Upper lobe of left lung (tissue), 6 donors: ENCODE measurements around the gene SPATA6. TPM values are rescaled to one million over a fixed set of nuclear protein-coding genes. Genes with fewer than 3 reads are reported as not detected.
"Not testable (repeated sequence)": the region's sequence is repeated elsewhere in the genome, so short reads cannot be mapped to it uniquely, and the experiment has no call there.

Experiments used
- ATAC-seq, 2 donors: fragments of 200-7000 bp; cut with Tn5 transposase; one replicate each; pipeline ENCODE4 v1.9.1; 2022; ENCODE audit warnings: mild to moderate bottlenecking in 2 of 2, moderate library complexity in 2 of 2; ENCODE audit not compliant: low FRiP score in 2 of 2
- DNase-seq, 2 donors: peaks; one replicate each; pipeline ENCODE4 v3.0.0-alpha.2; 2019 to 2020
- H3K27ac ChIP-seq, 4 donors: fragments of 200-600 bp; sonication (generic); one replicate each; pipeline ENCODE4 v1.5.1; 2016 to 2019
- H3K27me3 ChIP-seq, 4 donors: fragments of 200-600 bp; sonication (generic); one replicate each; pipeline ENCODE4 v1.5.1; 2017 to 2019
- H3K36me3 ChIP-seq, 4 donors: fragments of 200-600 bp; sonication (generic); one replicate each; pipeline ENCODE4 v1.5.1; 2016 to 2019
- H3K4me1 ChIP-seq, 4 donors: fragments of 200-600 bp; sonication (generic); one replicate each; pipeline ENCODE4 v1.5.1; 2018 to 2019
- H3K4me3 ChIP-seq, 4 donors: fragments of 200-600 bp; sonication (generic); one replicate each; pipeline ENCODE4 v1.5.1; 2017 to 2019; ENCODE audit warnings: mild to moderate bottlenecking in 2 of 4, moderate library complexity in 1 of 4
- H3K9me3 ChIP-seq, 4 donors: fragments of 200-600 bp; sonication (generic); one replicate each; pipeline ENCODE4 v1.5.1; 2018 to 2019
- CTCF ChIP-seq, 6 experiments: fragments of 450-650 bp in 4 of 6; fragments of 200-600 bp in 2 of 6; sonication (generic) in 2 of 6; IDR thresholded peaks; one replicate each; pipeline ENCODE4 v1.5.1; 2016 to 2019; ENCODE audit warnings: antibody characterized with exemption in 6 of 6
- EP300 ChIP-seq, 4 donors: sonication (generic); formaldehyde crosslinking; IDR thresholded peaks; one replicate each; pipeline ENCODE4 v1.5.1; 2017; ENCODE audit warnings: antibody characterized with exemption in 4 of 4, control low read depth in 2 of 4
- POLR2A ChIP-seq, 4 donors: fragments of 450-650 bp; IDR thresholded peaks; one replicate each; pipeline ENCODE4 v1.5.1; 2016 to 2017; ENCODE audit warnings: antibody characterized with exemption in 4 of 4, mild to moderate bottlenecking in 2 of 4
- POLR2AphosphoS5 ChIP-seq, 2 donors: sonication (generic); formaldehyde crosslinking; IDR thresholded peaks; one replicate each; pipeline ENCODE4 v1.5.1; 2017; ENCODE audit warnings: antibody characterized with exemption in 2 of 2
- WGBS, 2 donors: methylation state at CpG; one replicate each; pipeline ENCODE4 v1.1.5; 2017 to 2018; 5-methylcytosine and 5-hydroxymethylcytosine counted together
- total RNA-seq, 6 donors: library from RNA; depleted of rRNA in 4 of 6; stranded (reverse); fragments of >200 nt in 4 of 6; gene quantifications; one replicate each; pipeline versions ENCODE4 v1.1.0 to v1.2.1, GENCODE V29; 2016 to 2021
- donor health status: DM: no; HTN: no; CAD: no; lungs with moderate emphysema.
- donor health status: DM: no; HTN: yes; CAD: no; lungs with severe emphysema.

Gene SPATA6
- total RNA-seq, 6 donors from 2014 or later = 9.4 to 31.6 (median 21.0) TPM

GRCh38 chr1:48302652-48303051 lies 169.4 kb downstream of the SPATA6 start:
- H3K27me3 ChIP-seq = no peaks in the 10 kb centered on the region
- H3K4me1 ChIP-seq = no peaks in the 10 kb centered on the region
- DNase-seq (no peak), ATAC-seq (no peak)
- H3K36me3 ChIP-seq = peaks cover 0 to 20% (median 2%) of the 10 kb centered on the region in 4 donors
- no peak overlapping the region for H3K27ac ChIP-seq
- TF ChIP-seq CTCF (IDR thresholded peaks at IDR 0.05) (no peak), POLR2A (IDR thresholded peaks at IDR 0.05) (no peak), EP300 (IDR thresholded peaks at IDR 0.05) (no peak), POLR2AphosphoS5 (IDR thresholded peaks at IDR 0.05) (no peak)
- no peaks in the 10 kb centered on the region for H3K9me3 ChIP-seq
- no peak overlapping the region for H3K4me3 ChIP-seq

DNA sequence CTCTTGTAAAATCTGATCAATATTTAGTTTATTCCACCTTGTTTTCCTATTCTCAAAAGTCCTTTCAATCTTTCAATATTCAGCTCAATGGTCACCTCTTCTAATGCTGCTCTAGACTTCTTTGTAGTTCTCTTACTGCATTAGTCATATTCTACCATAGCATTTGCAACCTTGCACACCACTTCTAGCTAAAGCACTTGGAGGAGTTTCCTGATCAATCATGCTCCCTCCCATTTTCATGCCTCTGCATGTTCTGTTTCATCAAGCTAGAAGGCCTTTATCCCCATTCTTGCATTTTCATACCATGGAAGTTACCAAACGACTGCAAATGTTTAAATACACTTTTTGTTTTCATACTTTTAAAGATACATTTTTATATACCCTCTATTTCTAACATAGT lies 177.3 kb downstream of the SPATA6 start:
- Histone ChIP-seq H3K36me3 (peaks cover 0 to 4% (median 1%) of the 10 kb centered on the region in 4 donors), H3K27ac (no peak overlapping the region), H3K4me3 (no peak overlapping the region), H3K4me1 (no peaks in the 10 kb centered on the region), H3K9me3 (no peaks in the 10 kb centered on the region), H3K27me3 (no peaks in the 10 kb centered on the region)
- TF ChIP-seq POLR2AphosphoS5 (IDR thresholded peaks at IDR 0.05) (no peak), EP300 (IDR thresholded peaks at IDR 0.05) (no peak), POLR2A (IDR thresholded peaks at IDR 0.05) (no peak), CTCF (IDR thresholded peaks at IDR 0.05) (no peak)
- 67 to 78% methylated on average over 1 of the region's 1 CpG for WGBS, 2 donors
- no peak for ATAC-seq
- DNase-seq = no peak

DNA sequence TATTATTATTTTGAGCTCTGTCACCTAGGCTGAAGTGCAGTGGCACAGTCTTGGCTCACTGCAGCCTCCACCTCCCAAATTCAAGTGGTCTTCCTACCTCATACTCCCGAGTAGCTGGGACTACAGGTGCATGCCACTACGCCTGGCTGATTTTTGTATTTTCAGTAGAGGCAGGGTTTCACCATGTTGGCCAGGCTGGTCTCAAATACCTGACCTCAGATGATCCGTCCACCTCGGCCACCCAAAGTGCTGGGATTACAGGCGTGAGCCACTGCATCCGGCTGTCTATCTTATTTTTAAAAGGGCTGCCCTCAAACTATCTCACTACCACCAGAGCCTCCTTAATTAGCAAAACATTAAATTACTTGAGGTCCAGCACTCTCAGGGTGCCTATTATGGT lies 177.9 kb downstream of the SPATA6 start:
- not testable (repeated sequence) for H3K27me3 ChIP-seq, ATAC-seq, H3K9me3 ChIP-seq, H3K4me3 ChIP-seq, H3K4me1 ChIP-seq, DNase-seq, H3K36me3 ChIP-seq, H3K27ac ChIP-seq
- 92 to 94% methylated on average over 6 of the region's 6 CpGs for WGBS, 2 donors

GRCh38 chr1:48292706-48293105 lies 179.3 kb downstream of the SPATA6 start:
- TF ChIP-seq POLR2A (IDR thresholded peaks at IDR 0.05) = no peak
- no peak for TF ChIP-seq POLR2AphosphoS5 (IDR thresholded peaks at IDR 0.05)
- TF ChIP-seq EP300 (IDR thresholded peaks at IDR 0.05) = no peak
- TF ChIP-seq CTCF (IDR thresholded peaks at IDR 0.05) = no peak
- ATAC-seq = no peak

GRCh38 chr1:48291421-48291820 lies 180.6 kb downstream of the SPATA6 start:
- H3K36me3 ChIP-seq = no peaks in the 10 kb centered on the region
- H3K4me3 ChIP-seq = no peak overlapping the region
- 91 to 94% methylated on average over 3 to 4 of the region's 4 CpGs for WGBS, 2 donors
- H3K9me3 ChIP-seq = peaks cover 0 to 6% (median 0%) of the 10 kb centered on the region in 4 donors
- ATAC-seq = no peak
- no peak overlapping the region for H3K27ac ChIP-seq
- H3K27me3 ChIP-seq = no peaks in the 10 kb centered on the region
- no peak for TF ChIP-seq EP300 (IDR thresholded peaks at IDR 0.05)
- DNase-seq = peak in 1 of 2 donors; percentile 19
- H3K4me1 ChIP-seq = no peaks in the 10 kb centered on the region

More at GRCh38 chr1:48292706-48293105, 179.3 kb downstream of the SPATA6 start:
- Histone ChIP-seq H3K4me3 (no peak overlapping the region), H3K27me3 (no peaks in the 10 kb centered on the region), H3K27ac (no peak overlapping the region), H3K9me3 (peaks cover 0 to 6% (median 0%) of the 10 kb centered on the region in 4 donors), H3K36me3 (peaks cover 0 to under 1% (median 0%) of the 10 kb centered on the region in 4 donors), H3K4me1 (no peaks in the 10 kb centered on the region)
- no peak for DNase-seq
- WGBS, 2 donors = 90% methylated on average over 2 to 5 of the region's 5 CpGs

DNA sequence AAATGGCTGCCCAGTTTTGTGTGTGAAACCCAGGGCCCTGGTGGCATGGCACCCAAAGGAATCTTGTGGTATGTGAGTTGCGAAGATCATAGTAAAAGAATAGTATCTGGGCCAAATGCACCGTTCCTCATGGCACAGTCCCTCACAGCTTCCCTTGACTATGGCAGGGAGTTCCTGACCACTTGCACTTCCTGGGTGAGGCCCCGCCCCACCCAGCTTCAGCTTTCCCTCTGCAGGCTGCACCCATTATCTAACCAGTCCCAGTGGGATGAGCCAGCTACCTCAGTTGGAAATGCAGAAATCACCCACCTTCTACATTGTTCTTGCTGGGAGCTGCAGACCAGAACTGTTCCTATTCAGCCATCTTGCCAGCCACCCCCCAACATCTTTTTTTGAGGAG lies 186.5 kb downstream of the SPATA6 start:
- Histone ChIP-seq H3K27ac (no peak overlapping the region), H3K36me3 (no peaks in the 10 kb centered on the region), H3K4me3 (no peak overlapping the region), H3K9me3 (peaks cover 0 to 6% (median 0%) of the 10 kb centered on the region in 4 donors), H3K27me3 (no peaks in the 10 kb centered on the region), H3K4me1 (no peaks in the 10 kb centered on the region)
- WGBS, 2 donors = 72 to 91% methylated on average over 3 of the region's 3 CpGs
- no peak for ATAC-seq
- TF ChIP-seq CTCF (IDR thresholded peaks at IDR 0.05) (no peak), POLR2AphosphoS5 (IDR thresholded peaks at IDR 0.05) (no peak), EP300 (IDR thresholded peaks at IDR 0.05) (no peak)
- DNase-seq = no peak

DNA sequence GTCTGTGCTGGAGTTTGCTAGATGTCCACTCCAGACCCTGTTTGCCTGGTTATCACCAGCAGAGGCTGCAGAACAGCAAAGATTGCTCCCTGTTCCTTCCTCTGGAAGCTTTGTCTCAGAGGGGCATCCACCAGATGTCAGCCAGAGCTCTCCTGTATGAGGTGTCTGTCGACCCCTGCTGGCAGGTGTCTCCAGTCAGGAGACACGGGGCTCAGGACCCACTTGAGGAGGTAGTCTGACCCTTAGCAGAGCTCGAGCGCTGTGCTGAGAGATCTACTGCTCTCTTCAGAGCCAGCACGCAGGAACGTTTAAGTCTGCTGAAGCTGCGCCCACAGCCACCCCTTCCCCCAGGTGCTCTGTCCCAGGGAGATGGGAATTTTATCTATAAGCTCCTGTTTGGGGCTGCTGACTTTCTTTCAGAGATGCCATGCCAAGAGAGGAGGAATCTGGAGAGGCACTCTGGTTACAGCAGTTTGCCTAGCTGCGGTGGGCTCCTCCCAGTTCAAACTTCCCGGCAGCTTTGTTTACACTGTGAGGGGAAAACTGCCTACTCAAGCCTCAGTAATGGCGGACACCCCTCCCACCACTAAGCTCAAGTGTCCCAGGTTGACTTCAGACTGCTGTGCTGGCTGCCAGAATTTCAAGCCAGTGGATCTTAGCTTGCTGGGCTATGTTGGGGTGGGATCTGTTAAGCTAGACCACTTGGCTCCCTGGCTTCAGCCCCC lies 187.1 kb downstream of the SPATA6 start:
- ATAC-seq = not testable (repeated sequence)
- peak in 1 of 2 donors; percentile 54 for DNase-seq

GRCh38 chr1:48282329-48282728 lies 189.7 kb downstream of the SPATA6 start:
- H3K4me3 ChIP-seq, H3K9me3 ChIP-seq, ATAC-seq, H3K27ac ChIP-seq, H3K27me3 ChIP-seq, H3K4me1 ChIP-seq, H3K36me3 ChIP-seq, DNase-seq: not testable (repeated sequence)

More for the DNA sequence above, 187.1 kb downstream of the SPATA6 start:
- not testable (repeated sequence) for H3K36me3 ChIP-seq, H3K27ac ChIP-seq, H3K27me3 ChIP-seq, H3K4me1 ChIP-seq, H3K9me3 ChIP-seq
- peak overlapping the region in 1 of 4 donors; percentile 15 for H3K4me3 ChIP-seq
- WGBS, 2 donors = 44 to 49% methylated on average over 7 to 10 of the region's 10 CpGs
